Urinary bladder (tissue), 4 donors: ENCODE data around the gene CDKN2C. TPM values are rescaled to one million over a fixed set of nuclear protein-coding genes. Genes with fewer than 3 reads are reported as not detected.
"Not testable (repeated sequence)": the region's sequence is repeated elsewhere in the genome, so short reads cannot be mapped to it uniquely, and the experiment has no call there.

Experiments used
- DNase-seq: peaks from one replicate; pipeline ENCODE4 v3.0.0-alpha.2; 2015; ENCODE audit errors: extremely low spot score
- H3K27ac ChIP-seq: one replicate; pipeline ENCODE4 v1.5.1; 2013; ENCODE audit warnings: low read depth, mild to moderate bottlenecking, moderate library complexity
- H3K36me3 ChIP-seq: one replicate; pipeline ENCODE4 v1.6.1; 2013; ENCODE audit warnings: mild to moderate bottlenecking, moderate library complexity; ENCODE audit not compliant: insufficient read depth
- H3K4me1 ChIP-seq: one replicate; pipeline ENCODE4 v1.6.1; 2013; ENCODE audit warnings: mild to moderate bottlenecking, moderate library complexity; ENCODE audit not compliant: insufficient read depth
- H3K4me3 ChIP-seq: one replicate; pipeline ENCODE4 v1.5.1; 2013; ENCODE audit warnings: low read depth, low read length
- WGBS: extraction: QIAGEN DNeasy Blood & Tissue Kit; methylation state at CpG from one replicate; pipeline ENCODE4 v1.1.7; 2013; 5-methylcytosine and 5-hydroxymethylcytosine counted together
- polyA plus RNA-seq: library from polyadenylated mRNA; stranded (reverse); fragments of 200-250 nt; gene quantifications from one replicate; pipeline ENCODE4 v1.2.3, GENCODE V29; 2013
- total RNA-seq: library from RNA; depleted of rRNA; stranded (reverse); fragments of >200 nt; gene quantifications from one replicate; pipeline ENCODE4 v1.2.3, GENCODE V29; 2014
- donor health status: healthy with polysubstance abuse.
- donor health status: healthy.

Gene CDKN2C
- total RNA-seq (16.9 TPM), polyA plus RNA-seq (19.9 TPM)

GRCh38 chr1:50969611-50970508, at the start of gene CDKN2C:
CDKN2C (plus strand) TSS chr1:50970245; CDS start chr1:50970369, 124 bp downstream.
- peak within 1 kb of the TSS; percentile 92 for H3K4me3 ChIP-seq
- no peaks in the 10 kb centered on the region for H3K4me1 ChIP-seq
- H3K27ac ChIP-seq, result peak within 1 kb of the TSS; percentile 86
- under 1% methylated on average over 44 of the region's 44 CpGs for WGBS
- no peak for DNase-seq
- no peaks in the 10 kb centered on the region for H3K36me3 ChIP-seq

- Histone ChIP-seq H3K4me1 (no peaks in the 10 kb centered on the region), H3K27ac (no peak overlapping the region), H3K36me3 (no peaks in the 10 kb centered on the region), H3K4me3 (no peak overlapping the region)
- WGBS, result 98% methylated on average over 1 of the region's 1 CpG
- DNase-seq, result no peak
Observed at GRCh38 chr1:50920409-50920808, 49.6 kb upstream of the CDKN2C start.

GRCh38 chr1:50921029-50921428, 49.0 kb upstream of the CDKN2C start:
- no peak overlapping the region for H3K4me3 ChIP-seq
- H3K36me3 ChIP-seq, result no peaks in the 10 kb centered on the region
- H3K27ac ChIP-seq, result no peak overlapping the region
- 95% methylated on average over 4 of the region's 4 CpGs for WGBS
- DNase-seq, result no peak
- H3K4me1 ChIP-seq, result no peaks in the 10 kb centered on the region

GRCh38 chr1:50923564-50923963, 46.5 kb upstream of the CDKN2C start:
- no peaks in the 10 kb centered on the region for H3K36me3 ChIP-seq
- DNase-seq, result no peak
- H3K27ac ChIP-seq, result no peak overlapping the region
- H3K4me3 ChIP-seq, result no peak overlapping the region
- no peaks in the 10 kb centered on the region for H3K4me1 ChIP-seq
- 99% methylated on average over 1 of the region's 1 CpG for WGBS

DNA sequence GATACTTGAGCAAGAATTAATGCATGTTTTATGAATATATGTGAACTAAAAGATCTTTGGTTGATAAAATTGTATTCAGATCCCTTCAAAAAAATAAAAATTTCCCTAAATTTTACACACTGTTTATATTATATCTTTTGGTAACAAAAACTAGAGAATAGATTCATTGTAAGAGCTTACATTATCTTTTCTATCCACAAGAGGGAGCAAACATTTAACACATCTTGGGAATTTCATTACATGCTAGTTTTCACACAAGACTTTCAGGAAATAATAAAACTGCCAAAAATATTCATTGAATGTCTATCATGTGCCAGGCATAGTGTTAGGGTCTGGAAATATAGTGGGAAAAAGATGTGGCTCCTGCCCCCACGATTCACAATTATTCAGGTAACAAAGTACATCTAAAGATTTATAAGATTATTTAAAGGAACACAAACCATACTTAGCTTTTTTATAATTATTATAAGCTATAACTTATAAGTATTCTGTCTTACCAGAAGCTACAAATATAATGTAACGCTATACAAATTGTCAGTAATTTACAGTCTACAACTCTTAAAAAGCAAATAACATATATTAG, 40.6 kb upstream of the CDKN2C start:
- no peak overlapping the region for H3K27ac ChIP-seq
- no peaks in the 10 kb centered on the region for H3K36me3 ChIP-seq
- 49% methylated on average over 2 of the region's 2 CpGs for WGBS
- H3K4me3 ChIP-seq, result no peak overlapping the region
- no peak for DNase-seq
- H3K4me1 ChIP-seq, result no peaks in the 10 kb centered on the region

GRCh38 chr1:50930193-50930592, 39.9 kb upstream of the CDKN2C start:
- no peaks in the 10 kb centered on the region for H3K36me3 ChIP-seq
- H3K4me1 ChIP-seq, result no peaks in the 10 kb centered on the region
- DNase-seq, result no peak
- H3K27ac ChIP-seq, result no peak overlapping the region
- H3K4me3 ChIP-seq, result no peak overlapping the region

GRCh38 chr1:50930965-50931737, 38.9 kb upstream of the CDKN2C start:
- Histone ChIP-seq H3K4me3 (no peak overlapping the region), H3K36me3 (no peaks in the 10 kb centered on the region), H3K4me1 (no peaks in the 10 kb centered on the region), H3K27ac (no peak overlapping the region)
- 89% methylated on average over 6 of the region's 6 CpGs for WGBS
- no peak for DNase-seq

- DNase-seq, H3K36me3 ChIP-seq, H3K4me3 ChIP-seq, H3K4me1 ChIP-seq, H3K27ac ChIP-seq: not testable (repeated sequence)
- whole genome bisulfite sequencing, result 98% methylated on average over 4 of the region's 4 CpGs
Observed at GRCh38 chr1:50932043-50932442, 38.0 kb upstream of the CDKN2C start.

GRCh38 chr1:50933770-50934169, 36.3 kb upstream of the CDKN2C start:
- not testable (repeated sequence) for H3K27ac ChIP-seq, DNase-seq, H3K4me3 ChIP-seq, H3K36me3 ChIP-seq, H3K4me1 ChIP-seq
- WGBS, result 86% methylated on average over 3 of the region's 3 CpGs

GRCh38 chr1:50934838-50935237, 35.2 kb upstream of the CDKN2C start:
- H3K27ac ChIP-seq, result no peak overlapping the region
- DNase-seq, result no peak

GRCh38 chr1:50935276-50935675, 34.8 kb upstream of the CDKN2C start:
- H3K36me3 ChIP-seq, H3K4me3 ChIP-seq, DNase-seq, H3K27ac ChIP-seq, H3K4me1 ChIP-seq: not testable (repeated sequence)
- WGBS, result 93% methylated on average over 2 of the region's 2 CpGs

More at GRCh38 chr1:50934838-50935237, 35.2 kb upstream of the CDKN2C start:
- H3K4me1 ChIP-seq, result no peaks in the 10 kb centered on the region
- no peaks in the 10 kb centered on the region for H3K36me3 ChIP-seq
- no peak overlapping the region for H3K4me3 ChIP-seq

DNA sequence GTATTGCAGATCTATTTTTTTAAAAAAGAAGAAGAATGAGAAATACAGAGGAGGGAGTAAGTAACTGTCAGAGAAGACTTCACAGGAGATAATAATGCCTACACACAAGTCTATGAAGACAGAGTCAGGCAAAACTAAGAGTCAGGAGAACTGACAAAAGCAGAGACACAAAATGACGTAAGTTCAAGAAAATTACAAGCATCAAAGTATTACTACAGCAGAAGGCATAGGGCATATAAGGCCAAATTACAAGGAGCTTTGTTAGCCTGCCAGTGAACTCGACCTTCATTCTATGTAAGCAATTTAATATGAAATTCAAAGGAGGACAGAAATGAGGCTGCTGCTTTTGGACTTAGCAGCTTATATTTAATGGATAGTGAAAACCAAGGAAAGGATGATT, 33.7 kb upstream of the CDKN2C start:
- H3K27ac ChIP-seq, result no peak overlapping the region
- no peaks in the 10 kb centered on the region for H3K36me3 ChIP-seq
- H3K4me3 ChIP-seq, result no peak overlapping the region
- H3K4me1 ChIP-seq, result no peaks in the 10 kb centered on the region
- 74% methylated on average over 2 of the region's 2 CpGs for WGBS
- no peak for DNase-seq

DNA sequence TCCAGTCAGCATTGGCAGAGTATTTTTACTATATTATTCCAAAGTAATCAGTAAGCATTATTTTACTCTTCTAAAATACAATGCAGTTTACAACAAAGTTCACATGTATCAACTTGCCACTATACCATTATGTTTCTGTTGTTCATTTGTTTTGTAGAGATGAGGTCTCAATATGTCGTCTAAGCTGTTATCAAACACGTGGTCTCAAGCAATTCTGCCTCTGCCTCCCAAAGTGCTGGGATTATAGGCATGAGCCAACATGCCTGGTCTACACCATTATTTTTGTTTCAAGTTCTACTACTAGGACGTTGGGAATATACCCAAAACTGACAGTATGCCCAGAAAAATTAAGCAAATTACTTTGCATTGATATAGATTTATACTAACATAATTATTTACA, 29.8 kb upstream of the CDKN2C start:
- no peaks in the 10 kb centered on the region for H3K36me3 ChIP-seq
- 84% methylated on average over 3 of the region's 3 CpGs for WGBS
- H3K27ac ChIP-seq, result no peak overlapping the region
- H3K4me3 ChIP-seq, result no peak overlapping the region
- DNase-seq, result no peak
- no peaks in the 10 kb centered on the region for H3K4me1 ChIP-seq

GRCh38 chr1:50942334-50942733, 27.7 kb upstream of the CDKN2C start:
- WGBS, result 93% methylated on average over 1 of the region's 1 CpG
- Histone ChIP-seq H3K36me3 (no peaks in the 10 kb centered on the region), H3K4me1 (no peaks in the 10 kb centered on the region), H3K27ac (no peak overlapping the region), H3K4me3 (no peak overlapping the region)
- no peak for DNase-seq
